Right renal pelvis (tissue), 4 donors: ENCODE data around the gene KLLN. TPM values are rescaled to one million over a fixed set of nuclear protein-coding genes. Genes with fewer than 3 reads are reported as not detected.
A peak's percentile ranks its signal among the peaks of the same experiment; 100 is the strongest.
"Not testable (repeated sequence)": the region's sequence is repeated elsewhere in the genome, so short reads cannot be mapped to it uniquely, and the experiment has no call there.

Source experiments
- DNase-seq, 4 donors: peaks; one replicate each; pipeline ENCODE4 v3.0.0-alpha.2; 2013; ENCODE audit warnings: low read depth in 4 of 4, low spot score in 3 of 4, missing footprints in 1 of 4
- polyA plus RNA-seq, 4 donors: library from polyadenylated mRNA; unstranded; fragments of 120-200 nt; gene quantifications; one replicate each; pipeline ENCODE4 v1.2.1, GENCODE V29; 2013; ENCODE audit not compliant: insufficient read length in 4 of 4

The KLLN gene, protein sequence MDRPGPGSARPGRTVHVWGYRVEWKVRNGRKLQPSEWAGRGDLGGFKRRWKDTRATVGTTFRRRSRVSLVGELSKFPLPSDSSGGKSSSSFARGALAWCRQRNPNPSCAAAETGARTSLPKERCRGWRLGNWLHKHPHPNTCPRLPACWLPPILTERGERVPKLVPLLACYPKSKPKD
- 1 to 10 TPM; 1.3 to 1.7 (median 1.7) TPM for polyA plus RNA-seq

DNA sequence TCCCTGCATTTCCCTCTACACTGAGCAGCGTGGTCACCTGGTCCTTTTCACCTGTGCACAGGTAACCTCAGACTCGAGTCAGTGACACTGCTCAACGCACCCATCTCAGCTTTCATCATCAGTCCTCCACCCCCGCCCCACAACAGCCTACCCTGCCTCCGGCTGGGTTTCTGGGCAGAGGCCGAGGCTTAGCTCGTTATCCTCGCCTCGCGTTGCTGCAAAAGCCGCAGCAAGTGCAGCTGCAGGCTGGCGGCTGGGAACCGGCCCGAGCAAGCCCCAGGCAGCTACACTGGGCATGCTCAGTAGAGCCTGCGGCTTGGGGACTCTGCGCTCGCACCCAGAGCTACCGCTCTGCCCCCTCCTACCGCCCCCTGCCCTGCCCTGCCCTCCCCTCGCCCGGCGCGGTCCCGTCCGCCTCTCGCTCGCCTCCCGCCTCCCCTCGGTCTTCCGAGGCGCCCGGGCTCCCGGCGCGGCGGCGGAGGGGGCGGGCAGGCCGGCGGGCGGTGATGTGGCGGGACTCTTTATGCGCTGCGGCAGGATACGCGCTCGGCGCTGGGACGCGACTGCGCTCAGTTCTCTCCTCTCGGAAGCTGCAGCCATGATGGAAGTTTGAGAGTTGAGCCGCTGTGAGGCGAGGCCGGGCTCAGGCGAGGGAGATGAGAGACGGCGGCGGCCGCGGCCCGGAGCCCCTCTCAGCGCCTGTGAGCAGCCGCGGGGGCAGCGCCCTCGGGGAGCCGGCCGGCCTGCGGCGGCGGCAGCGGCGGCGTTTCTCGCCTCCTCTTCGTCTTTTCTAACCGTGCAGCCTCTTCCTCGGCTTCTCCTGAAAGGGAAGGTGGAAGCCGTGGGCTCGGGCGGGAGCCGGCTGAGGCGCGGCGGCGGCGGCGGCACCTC lies at the start of gene KLLN, which contains the start of gene PTEN:
TSS of gene KLLN (minus strand) at position 481 of the 891 bp plus-strand sequence. CDS start 1,046 bp downstream, outside the sequence.
TSS of gene PTEN (plus strand) at position 573 of the 891 bp plus-strand sequence. CDS start 845 bp downstream, outside the sequence.
- DNase-seq = peak; percentile 81 to 88 (median 84)

DNA sequence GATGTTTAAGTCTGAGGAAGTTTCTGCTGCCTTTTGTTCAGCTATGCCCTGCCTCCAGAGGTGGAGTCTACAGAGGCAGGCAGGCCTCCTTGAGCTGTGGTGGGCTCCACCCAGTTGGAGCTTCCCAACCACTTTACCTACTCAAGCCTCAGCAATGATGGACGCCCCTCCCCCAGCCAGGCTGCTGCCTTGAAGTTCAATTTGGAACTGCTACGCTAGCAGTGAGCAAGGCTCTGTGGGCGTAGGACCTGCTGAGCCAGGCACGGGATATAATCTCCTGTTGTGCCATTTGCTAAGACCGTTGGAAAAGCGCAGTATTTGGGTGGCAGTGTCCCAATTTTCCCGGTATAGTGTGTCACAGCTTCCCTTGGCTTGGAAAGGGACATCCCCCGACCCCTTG lies 40.1 kb upstream of the KLLN start:
- not testable (repeated sequence) for DNase-seq

DNA sequence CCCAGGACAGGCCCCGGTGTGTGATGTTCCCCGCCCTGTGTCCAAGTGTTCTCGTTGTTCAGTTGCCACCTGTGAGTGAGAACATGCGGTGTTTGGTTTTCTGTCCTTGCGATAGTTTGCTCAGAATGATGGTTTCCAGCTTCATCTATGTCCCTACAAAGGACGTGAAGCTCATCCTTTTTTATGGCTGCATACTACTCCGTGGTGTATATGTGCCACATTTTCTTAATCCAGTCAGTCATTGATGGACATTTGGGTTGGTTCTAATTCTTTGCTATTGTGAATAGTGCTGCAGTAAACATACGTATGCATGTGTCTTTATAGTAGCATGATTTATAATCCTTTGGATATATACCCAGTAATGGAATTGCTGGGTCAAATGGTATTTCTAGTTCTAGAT lies 34.6 kb upstream of the KLLN start:
- not testable (repeated sequence) for DNase-seq

DNA sequence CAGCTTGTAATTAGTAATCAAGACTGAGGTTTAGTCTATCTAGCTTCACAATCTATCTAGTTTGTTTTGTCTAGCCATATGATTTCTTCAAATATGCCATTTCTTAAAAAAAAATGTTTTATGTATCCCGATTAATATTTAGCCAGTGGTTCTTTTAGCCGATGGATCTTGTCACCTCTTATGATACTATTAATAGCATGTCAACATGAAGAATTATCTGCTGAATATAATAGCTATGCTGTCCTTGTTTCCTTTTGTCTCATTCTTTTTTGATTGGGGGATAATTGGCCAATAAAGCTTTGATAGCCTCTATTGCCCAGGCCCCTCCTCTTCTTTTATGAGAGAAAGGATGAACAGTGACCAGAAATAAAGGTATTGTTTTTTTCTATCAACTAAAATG lies 32.9 kb upstream of the KLLN start:
- no peak for DNase-seq

DNA sequence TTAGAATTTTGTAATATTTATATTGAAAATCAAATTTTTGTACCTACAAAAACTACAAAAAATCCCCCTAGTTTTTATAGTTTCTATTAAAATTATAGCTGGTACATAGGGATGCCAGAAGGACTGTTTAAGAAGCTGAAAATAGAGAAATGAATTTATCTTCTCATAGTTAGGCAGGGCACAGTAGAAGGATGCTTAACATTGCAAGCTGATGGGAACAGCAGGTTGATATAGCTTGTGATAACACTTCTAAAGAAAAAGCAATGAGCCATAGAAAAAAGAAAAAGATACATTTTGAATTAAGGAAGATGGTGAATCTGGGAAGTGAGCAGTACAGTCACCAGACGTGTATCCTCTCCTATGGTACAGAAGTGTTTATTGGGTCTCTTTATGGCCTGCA lies 32.1 kb upstream of the KLLN start:
- no peak for DNase-seq

DNA sequence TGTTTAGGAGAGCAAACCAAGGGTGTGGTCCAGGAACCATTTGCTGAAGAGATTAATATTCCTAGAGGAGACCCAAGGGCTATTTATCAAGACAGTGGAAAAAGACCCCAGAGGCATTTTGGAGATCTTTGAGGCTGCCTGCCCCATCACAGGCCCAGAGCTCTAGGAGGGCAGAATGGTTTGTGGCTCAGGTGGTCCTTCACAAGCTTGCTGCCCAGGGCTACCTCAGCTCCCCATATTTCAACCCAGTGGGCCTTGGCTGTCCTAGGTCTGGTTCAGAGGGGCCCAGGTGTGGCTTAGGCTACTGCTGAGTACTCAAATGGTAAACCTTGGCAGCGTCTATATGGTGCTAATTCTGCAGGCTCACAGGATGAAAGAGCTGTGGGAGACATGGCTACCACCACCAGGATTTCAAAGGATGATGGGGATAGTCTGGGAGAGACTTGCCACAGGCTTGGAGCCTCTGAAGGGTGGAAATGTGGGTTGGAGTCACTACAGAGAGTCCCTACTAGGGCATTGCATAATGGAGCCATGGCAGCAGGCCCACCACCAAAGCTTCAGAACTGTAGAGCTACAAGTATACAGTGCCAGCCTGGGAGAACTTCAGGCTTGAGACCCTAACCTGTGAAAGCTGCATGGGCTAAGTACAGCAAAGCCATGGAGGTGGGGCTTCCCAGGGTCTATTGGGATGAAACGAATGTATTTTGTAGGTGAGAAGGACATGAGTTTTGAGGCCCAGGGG lies 24.4 kb upstream of the KLLN start:
- DNase-seq = no peak

DNA sequence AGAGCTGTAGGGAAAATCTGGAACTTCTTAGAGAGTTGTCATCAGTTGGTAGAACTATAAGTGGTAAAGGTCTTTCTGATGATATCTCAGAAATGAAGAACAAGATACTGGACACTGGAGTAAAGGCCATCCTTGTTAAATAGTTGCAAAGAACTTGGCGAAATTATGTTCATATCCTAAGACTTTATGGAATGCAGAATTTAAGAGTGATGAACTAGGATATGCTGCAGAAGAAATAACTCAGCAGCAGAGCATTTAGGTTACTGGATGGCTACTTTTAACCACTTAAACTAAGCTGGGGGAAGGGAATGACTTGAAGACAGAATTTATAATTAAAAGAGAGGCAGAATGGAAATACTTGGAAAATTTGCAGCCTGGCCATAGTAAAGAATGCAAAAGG lies 23.8 kb upstream of the KLLN start:
- DNase-seq = no peak

DNA sequence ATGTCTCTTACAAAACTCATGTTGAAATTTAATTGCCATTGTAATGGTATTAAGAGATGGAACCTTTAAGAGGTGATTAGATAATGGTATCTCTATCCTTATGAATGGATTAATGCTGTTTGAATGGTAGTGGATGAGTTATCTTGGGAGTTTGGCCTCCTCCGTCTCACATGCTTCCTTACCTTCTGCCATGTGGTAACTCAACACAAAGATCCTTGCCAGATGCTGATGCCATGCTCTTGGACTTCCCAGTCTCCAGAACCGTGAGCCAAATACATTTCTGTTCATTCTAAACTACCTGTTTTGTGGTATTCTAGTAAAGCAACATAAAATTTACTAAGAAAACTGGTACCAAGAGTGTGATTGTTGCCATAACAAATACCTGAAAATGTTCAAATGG lies 23.3 kb upstream of the KLLN start:
- no peak for DNase-seq

DNA sequence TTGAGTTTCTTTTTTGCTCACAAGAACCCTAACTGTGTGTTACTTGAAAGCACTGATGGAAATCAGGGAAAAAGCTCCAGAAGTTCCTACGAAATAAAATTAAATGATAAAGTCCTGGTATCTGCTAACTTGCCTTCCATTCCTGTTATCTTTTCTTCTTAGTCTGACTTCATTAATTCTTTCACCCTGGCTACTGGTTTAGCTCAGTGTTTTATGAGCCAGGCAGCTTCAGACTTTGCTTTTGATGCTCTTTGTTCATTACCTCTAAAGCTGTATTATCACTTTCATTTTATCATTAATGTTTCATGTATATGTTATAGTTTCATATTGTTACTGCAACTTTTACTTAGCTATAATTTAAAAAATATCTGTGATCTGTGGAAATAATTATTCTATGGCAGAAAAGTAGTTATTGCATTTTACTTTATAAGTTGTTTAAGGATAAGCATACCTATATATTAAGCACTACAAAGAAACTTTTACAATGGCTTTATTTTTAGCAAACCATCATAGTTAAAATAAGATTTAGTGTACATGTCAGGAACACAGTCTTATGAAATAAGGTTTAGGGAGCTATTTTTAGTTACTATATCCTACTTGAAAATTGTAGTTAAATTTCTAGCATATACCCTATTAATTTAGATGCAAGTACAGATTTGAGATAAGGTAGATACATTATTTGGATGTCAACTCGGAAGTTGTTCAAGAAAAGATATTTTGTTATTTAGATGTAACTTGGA lies 19.4 kb upstream of the KLLN start:
- DNase-seq = no peak

DNA sequence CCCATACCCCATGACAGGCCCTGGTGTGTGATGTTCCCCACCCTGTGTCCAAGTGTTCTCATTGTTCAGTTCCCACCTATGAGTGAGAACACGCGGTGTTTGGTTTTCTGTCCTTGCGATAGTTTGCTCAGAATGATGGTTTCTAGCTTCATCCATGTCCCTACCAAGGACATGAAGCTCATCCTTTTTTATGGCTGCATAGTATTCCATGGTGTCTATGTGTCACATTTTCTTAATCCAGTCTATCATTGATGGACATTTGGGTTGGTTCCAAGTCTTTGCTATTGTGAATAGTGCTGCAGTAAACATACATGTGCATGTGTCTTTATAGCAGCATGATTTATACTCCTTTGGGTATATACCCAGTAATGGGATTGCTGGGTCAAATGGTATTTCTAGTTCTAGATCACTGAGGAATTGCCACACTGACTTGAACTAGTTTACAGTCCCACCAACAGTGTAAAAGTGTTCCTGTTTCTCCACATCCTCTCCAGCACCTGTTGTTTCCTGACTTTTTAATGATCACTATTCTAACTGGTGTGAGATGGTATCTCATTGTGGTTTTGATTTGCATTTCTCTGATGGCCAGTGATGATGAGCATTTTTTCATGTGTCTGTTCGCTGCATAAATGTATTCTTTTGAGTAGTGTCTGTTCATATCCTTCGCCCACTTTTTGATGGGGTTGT lies 18.2 kb upstream of the KLLN start:
- not testable (repeated sequence) for DNase-seq

DNA sequence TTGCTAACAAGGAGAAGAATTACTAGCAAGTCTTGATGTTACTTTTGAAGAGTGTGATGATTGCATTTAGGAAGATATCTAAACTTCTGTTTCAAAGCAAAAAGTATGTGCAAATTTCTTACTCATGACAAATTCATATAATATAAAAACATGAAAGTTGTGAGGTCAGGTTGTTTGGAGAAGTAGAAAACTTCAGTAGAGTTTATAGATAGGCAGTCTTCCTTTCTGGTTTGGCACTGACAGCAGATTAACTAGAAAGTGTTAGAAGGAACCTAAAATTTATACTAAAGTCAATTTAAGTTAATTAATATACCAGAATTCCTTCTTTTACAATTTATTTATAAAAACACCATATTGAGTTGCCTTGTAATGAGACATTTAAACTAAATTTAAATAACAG lies 17.0 kb upstream of the KLLN start:
- no peak for DNase-seq

DNA sequence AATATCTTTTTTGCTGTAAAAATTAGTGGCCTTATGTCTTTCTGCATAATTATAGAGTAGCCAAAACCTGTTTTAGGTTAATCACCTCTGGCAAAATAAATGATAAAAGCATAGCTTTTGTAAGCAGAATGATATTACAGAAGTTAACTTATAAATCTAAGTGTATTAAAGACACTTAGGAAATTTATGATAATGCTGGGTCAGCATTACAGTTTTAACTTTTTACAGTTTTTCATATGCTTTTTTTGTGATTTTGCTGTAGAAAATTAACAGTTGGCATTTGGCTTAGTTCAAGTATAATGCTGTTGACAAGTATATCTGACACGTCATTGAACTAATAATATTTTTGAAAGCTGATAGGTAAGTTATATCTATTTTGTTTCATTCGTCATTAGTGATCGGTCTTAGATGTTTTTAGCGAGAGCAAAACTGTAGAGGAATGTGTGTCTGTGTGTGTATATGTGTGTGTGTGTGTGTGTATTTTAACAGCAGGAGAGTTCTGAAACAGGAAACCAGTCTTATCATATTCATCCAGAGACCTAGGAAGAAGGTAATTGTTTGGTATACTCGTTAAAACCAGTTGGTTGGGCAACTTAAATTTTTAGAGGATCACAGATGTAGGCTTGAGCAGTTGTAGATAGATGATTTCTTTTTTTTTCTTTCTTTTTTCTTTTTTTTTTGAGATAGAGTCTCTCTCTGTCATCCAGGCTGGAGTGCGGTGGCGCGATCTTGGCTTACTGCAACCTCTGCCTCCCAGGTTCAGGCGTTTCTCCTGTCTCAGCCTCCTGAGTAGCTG lies 15.5 kb upstream of the KLLN start:
- DNase-seq = no peak

DNA sequence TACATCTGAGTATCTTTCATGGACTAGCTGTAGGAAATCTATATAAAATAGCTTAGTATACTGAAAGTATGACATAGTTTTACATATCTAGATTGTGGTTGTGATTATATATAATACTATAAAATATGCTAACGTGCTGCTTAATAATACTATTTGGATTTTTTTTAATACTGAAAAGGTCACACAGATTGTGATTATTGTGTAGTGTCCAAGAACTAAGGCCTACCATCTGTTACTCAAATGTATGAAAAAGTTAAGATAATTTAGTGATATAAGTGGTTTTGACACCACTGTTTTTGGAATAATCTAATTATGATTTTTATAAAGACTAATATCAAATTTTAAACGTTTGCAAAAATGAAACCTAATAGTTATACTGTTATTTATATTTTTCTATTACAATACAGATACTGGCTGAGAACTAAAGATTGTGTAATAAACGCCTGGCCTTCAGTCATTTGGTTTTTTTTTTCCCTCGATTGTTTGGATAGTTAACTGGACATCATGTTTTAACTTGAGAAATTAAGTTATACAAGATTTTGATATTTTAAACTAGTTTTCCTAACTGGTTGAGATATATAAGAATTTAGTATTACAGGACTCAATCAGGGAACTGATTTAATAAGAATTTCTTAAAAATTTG lies 12.7 kb upstream of the KLLN start:
- DNase-seq = no peak

DNA sequence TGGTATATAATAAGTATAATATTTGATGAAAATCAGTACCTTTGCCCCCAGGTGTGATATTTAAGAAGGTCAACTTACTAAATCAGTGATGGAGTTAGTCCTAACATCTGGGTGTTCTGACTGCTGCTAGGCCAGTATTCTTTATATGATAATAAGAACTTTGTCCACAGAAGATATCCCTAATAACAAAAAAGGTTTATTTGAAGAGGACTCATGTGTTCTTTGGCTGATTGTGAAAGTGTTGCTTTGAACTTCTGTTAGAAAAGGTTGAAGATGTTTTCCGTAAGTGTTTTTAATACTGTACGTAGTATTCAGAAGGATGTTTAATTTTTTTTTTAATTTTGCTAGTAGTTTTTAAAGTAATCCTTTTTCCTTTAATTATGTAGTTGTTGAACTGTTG lies 10.3 kb upstream of the KLLN start:
- DNase-seq = no peak

DNA sequence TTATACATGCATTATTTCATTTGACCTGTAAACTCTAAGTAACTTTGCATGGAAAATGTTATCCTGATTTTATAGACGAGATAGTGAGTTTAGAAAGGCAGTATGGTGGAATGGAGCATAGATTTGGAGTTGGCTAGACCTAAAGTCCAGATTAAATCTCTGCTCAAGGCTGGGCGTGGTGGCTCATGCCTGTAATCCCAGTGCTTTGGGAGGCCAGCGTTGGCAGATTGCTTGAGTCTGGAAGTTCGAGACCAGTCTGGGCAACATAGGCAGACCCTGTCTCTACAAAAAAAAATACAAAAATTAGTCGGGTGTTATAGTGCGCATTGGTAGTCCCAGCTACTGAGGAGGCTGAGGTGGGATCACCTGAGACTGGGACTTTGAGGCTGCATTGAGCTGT lies 9.5 kb upstream of the KLLN start:
- no peak for DNase-seq

DNA sequence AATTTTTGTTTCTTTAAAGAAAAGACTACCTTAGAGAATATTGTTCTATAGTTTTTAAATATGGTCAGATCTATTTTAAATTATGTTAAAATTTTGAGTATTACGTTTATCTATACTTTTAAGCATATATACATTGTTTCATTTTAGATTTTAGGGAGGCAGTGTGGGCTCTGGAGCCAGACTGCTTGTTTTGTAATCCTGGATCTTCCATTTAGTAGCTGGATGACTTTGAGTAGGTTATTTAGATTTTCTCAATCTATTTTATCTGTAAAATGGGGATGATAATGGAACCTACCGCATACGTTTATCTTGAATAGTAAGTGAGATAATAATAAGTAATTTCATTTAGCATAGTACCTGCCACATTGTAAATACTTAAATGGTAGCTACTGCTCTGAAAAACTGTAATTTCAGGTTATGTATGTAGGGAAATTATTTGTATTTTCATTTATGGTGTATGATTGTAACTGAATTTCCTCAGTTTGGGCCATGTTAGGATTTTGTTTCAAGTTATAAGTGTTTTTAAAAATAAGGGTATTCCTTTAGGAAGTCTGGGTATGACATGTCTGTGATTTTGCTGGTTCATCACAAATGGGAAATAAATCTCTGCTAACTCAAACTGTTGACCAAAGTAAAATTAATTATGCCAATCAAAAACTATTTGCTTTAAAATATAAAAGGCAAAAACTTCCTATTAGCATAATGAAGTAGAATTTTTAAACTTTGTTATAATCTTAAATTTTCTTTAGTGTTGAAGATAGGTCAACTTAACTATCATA lies 6.6 kb upstream of the KLLN start:
- DNase-seq = no peak

DNA sequence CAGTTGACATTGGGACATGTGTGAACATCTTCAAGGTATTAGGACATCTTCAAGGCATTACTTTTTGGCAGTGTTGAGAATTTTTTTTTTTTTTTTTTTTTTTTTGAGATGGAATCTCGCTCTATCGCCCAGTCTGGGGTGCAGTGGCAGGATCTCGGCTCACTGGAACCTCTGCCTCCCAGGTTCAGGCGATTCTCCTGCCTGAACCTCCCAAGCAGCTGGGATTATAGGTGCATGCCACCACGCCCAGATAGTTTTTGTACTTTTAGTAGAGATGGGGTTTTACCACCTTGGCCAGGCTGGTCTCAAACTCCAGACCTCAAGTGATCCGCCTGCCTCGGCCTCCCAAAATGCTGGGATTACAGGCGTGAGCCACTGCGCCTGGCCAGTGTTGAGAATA lies 5.8 kb upstream of the KLLN start:
- not testable (repeated sequence) for DNase-seq

DNA sequence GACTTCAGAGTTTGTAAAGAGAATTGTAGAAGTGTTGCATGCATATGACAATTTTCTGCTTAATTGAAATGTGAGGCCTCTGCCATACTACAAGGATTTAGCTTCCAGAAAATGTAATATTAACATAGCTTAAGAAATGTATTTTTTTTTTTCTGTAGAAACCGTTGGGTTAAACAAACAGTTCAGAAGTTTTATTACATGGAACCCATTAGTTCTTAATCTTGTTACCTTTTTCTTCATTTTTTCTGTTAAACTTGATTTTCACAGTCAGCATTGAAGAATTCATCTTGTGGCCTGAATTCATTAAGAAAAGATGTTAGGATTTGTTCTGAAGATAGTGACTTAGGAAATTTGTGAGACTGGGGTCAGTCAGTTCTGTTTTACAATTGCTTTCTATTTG lies 4.9 kb upstream of the KLLN start:
- peak in 1 of 4 donors; percentile 7 for DNase-seq
